Esophagus muscularis mucosa (tissue), 4 donors: Measurements from ENCODE around the gene HOTAIR.

Source experiments
- EP300 ChIP-seq: sonication (generic); formaldehyde crosslinking; IDR thresholded peaks from one replicate; pipeline ENCODE4 v1.6.1; 2017; ENCODE audit warnings: antibody characterized with exemption
- POLR2A ChIP-seq: fragments of 450-650 bp; IDR thresholded peaks from one replicate; pipeline ENCODE4 v1.6.1; 2017; ENCODE audit warnings: antibody characterized with exemption, moderate library complexity, mild to moderate bottlenecking, low read depth
- POLR2AphosphoS5 ChIP-seq, 2 donors: sonication (generic); formaldehyde crosslinking; IDR thresholded peaks; one replicate each; pipeline ENCODE4 v1.6.1; 2017; ENCODE audit warnings: antibody characterized with exemption in 2 of 2
- TF ChIP-seq, protein P1 (sequence below), 3 experiments: fragments of 200-600 bp in 2 of 3; fragments of 450-650 bp in 1 of 3; sonication (generic) in 2 of 3; IDR thresholded peaks; one replicate each; pipeline ENCODE4 v1.5.1; 2017 to 2019; ENCODE audit warnings: antibody characterized with exemption in 3 of 3, mild to moderate bottlenecking in 2 of 3, moderate library complexity in 1 of 3

DNA sequence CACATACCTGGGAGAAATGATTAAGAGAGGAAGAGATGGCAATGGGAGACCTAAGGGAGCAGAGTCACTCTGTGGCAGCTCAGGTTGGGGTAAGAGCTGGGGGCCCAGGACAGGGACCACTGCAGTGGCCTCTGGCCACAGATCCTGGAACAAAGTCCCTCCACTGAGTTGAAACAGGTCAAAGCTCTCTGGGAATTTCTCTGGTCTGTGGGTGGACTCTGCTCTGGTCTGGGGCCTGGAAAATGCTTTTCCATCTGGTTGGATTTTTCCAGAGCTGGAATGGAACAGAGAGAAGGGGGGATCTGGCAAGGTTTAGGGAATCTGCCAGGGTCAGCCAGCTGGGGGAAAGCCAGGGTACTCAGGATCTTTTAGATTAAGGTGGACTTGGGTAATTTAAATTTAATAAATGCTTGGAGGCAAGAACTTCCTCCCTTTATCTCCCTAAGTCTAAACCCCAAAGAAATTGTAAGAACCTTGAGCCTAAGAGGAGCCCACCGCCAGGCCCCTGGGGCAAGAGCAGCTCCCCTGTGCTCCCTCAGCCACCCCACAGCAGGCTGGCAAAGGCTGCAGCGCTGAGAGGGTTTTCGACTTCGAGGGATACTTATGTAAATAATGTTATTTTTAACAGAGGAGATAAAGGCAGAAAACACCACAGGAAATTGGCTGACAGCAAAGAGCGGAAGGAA lies 13.9 kb upstream of the HOTAIR start:
- TF ChIP-seq POLR2A = no peak
- TF ChIP-seq, protein P1, sequence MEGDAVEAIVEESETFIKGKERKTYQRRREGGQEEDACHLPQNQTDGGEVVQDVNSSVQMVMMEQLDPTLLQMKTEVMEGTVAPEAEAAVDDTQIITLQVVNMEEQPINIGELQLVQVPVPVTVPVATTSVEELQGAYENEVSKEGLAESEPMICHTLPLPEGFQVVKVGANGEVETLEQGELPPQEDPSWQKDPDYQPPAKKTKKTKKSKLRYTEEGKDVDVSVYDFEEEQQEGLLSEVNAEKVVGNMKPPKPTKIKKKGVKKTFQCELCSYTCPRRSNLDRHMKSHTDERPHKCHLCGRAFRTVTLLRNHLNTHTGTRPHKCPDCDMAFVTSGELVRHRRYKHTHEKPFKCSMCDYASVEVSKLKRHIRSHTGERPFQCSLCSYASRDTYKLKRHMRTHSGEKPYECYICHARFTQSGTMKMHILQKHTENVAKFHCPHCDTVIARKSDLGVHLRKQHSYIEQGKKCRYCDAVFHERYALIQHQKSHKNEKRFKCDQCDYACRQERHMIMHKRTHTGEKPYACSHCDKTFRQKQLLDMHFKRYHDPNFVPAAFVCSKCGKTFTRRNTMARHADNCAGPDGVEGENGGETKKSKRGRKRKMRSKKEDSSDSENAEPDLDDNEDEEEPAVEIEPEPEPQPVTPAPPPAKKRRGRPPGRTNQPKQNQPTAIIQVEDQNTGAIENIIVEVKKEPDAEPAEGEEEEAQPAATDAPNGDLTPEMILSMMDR (IDR thresholded peaks at IDR 0.05) = no peak
- TF ChIP-seq POLR2AphosphoS5 (IDR thresholded peaks at IDR 0.05) = no peak
- TF ChIP-seq EP300 = no peak
